K562 (cell line): Measurements from ENCODE around the gene EPOP. TPM values are rescaled to one million over a fixed set of nuclear protein-coding genes. Genes with fewer than 3 reads are reported as not detected.

Source experiments
- MGA ChIP-seq: fragments of 450-650 bp; IDR thresholded peaks from 2 replicates; pipeline ENCODE4 v1.6.1; 2016; ENCODE audit warnings: mild to moderate bottlenecking, moderate library complexity
- PHF8 ChIP-seq: fragments of 200-600 bp; sonication (generic); IDR thresholded peaks from 2 replicates; pipeline ENCODE4 v1.6.1; 2012; ENCODE audit warnings: mixed run types, mild to moderate bottlenecking, inconsistent platforms, low read length, moderate library complexity, borderline replicate concordance
- ZNF551 ChIP-seq: fragments of 250-450 bp; sonication (Bioruptor Pico); IDR thresholded peaks from 2 replicates; pipeline ENCODE4 v1.5.0; 2021; ENCODE audit warnings: mild to moderate bottlenecking, moderate library complexity
- polyA plus RNA-seq, 8 experiments: library from polyadenylated mRNA; depleted of rRNA in 4 of 8; stranded (reverse) in 5 of 8; unstranded in 3 of 8; fragments of >200 nt; fragmentation: Nextera tagmentation in 2 of 8; fragmentation: Illumina TruSeq in 1 of 8; extraction: Ambion mirVana in 2 of 8; extraction: Trizol in 1 of 8; gene quantifications; 2 replicates each; pipeline versions ENCODE4 v1.2.1 to v1.2.3, GENCODE V29; 2011 to 2014; ENCODE audit warnings: inconsistent platforms in 1 of 8, missing spikeins in 1 of 8
- total RNA-seq, 7 experiments: library from RNA; depleted of rRNA in 6 of 7; stranded (reverse); fragments of >200 nt in 6 of 7; fragmentation: Illumina TruSeq in 2 of 7; extraction: Trizol in 2 of 7; gene quantifications; 2 replicates each; pipeline versions ENCODE4 v1.2.1 to v1.2.3, GENCODE V29; 2011 to 2021; ENCODE audit warnings: low replicate concordance in 1 of 7
- TF ChIP-seq, protein P1 (sequence below): sonication (generic); formaldehyde crosslinking; IDR thresholded peaks from 2 replicates; pipeline ENCODE4 v1.8.1; 2023; ENCODE audit warnings: mild to moderate bottlenecking, missing genetic modification reagents
- TF ChIP-seq, protein P2 (sequence below): fragments of 450-650 bp; IDR thresholded peaks from 2 replicates; pipeline ENCODE4 v1.6.1; 2017; ENCODE audit warnings: antibody characterized with exemption

The EPOP gene
- total and polyA plus RNA-seq, 9 of the 15 experiments (the other 6 are each of a cell fraction or from before 2014, with no cell fraction given), result 0.41 to 10.6 (median 4.6) TPM

DNA sequence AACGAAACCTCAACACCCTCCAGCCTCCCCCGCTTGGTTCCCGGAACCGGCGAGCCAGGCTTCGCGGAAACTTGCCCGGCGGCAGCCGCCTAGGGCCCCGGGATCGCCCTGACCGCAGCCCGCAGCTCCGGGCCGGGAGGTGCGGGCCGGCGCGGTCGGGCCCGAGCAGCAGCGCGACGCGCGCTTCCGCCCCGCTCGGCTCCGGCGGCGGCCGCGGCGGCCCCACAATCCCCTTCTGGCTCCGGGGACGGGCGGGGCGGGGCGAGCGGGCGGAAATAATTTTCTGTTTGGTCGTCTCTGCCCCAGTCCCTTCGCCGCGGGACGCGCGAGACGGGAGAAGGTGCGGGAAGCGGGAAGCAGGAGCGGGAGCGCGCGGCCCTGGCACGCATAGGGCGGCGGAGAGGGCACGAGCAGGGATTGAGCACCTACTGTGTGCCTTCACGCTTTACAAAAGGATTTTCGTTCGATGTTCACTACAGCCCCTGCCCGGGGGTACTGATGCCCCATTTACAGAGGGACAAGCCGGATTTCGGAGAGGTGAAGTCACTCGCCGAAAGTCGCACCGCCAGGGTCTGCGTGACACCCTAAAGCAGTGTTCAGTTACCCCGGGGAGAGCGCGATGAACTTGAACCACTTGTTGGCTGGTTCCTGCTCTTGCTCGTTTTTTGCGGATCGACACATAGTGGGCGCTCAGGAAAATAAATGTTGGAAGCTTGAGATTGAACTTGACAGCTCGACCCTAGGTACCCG, 27.6 kb upstream of the EPOP start (continued):
- TF ChIP-seq, protein P1, sequence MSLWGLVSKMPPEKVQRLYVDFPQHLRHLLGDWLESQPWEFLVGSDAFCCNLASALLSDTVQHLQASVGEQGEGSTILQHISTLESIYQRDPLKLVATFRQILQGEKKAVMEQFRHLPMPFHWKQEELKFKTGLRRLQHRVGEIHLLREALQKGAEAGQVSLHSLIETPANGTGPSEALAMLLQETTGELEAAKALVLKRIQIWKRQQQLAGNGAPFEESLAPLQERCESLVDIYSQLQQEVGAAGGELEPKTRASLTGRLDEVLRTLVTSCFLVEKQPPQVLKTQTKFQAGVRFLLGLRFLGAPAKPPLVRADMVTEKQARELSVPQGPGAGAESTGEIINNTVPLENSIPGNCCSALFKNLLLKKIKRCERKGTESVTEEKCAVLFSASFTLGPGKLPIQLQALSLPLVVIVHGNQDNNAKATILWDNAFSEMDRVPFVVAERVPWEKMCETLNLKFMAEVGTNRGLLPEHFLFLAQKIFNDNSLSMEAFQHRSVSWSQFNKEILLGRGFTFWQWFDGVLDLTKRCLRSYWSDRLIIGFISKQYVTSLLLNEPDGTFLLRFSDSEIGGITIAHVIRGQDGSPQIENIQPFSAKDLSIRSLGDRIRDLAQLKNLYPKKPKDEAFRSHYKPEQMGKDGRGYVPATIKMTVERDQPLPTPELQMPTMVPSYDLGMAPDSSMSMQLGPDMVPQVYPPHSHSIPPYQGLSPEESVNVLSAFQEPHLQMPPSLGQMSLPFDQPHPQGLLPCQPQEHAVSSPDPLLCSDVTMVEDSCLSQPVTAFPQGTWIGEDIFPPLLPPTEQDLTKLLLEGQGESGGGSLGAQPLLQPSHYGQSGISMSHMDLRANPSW (CRISPR knock-in tag), result peak; percentile 77
- peak; percentile 80; the same call in 1 of the 2 replicates for TF ChIP-seq PHF8
- peak; percentile 95 for TF ChIP-seq MGA
- no peak for TF ChIP-seq ZNF551 (CRISPR knock-in tag)
- TF ChIP-seq, protein P2, sequence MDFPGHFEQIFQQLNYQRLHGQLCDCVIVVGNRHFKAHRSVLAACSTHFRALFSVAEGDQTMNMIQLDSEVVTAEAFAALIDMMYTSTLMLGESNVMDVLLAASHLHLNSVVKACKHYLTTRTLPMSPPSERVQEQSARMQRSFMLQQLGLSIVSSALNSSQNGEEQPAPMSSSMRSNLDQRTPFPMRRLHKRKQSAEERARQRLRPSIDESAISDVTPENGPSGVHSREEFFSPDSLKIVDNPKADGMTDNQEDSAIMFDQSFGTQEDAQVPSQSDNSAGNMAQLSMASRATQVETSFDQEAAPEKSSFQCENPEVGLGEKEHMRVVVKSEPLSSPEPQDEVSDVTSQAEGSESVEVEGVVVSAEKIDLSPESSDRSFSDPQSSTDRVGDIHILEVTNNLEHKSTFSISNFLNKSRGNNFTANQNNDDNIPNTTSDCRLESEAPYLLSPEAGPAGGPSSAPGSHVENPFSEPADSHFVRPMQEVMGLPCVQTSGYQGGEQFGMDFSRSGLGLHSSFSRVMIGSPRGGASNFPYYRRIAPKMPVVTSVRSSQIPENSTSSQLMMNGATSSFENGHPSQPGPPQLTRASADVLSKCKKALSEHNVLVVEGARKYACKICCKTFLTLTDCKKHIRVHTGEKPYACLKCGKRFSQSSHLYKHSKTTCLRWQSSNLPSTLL, result 0 out of 2 replicates have a peak, but pooled peaks have one; percentile 19
